Right ventricle myocardium superior (tissue), 1 donor: ENCODE data around the gene ENDOD1. TPM values are rescaled to one million over a fixed set of nuclear protein-coding genes. Genes with fewer than 3 reads are reported as not detected.
"Not testable (repeated sequence)": the region's sequence is repeated elsewhere in the genome, so short reads cannot be mapped to it uniquely, and the experiment has no call there.

ENCODE experiments used
- ATAC-seq: fragments of 200-7000 bp; cut with Tn5 transposase; one replicate; pipeline ENCODE4 v1.9.1; 2020; ENCODE audit warnings: mild to moderate bottlenecking; ENCODE audit not compliant: poor library complexity
- DNase-seq: peaks from one replicate; pipeline ENCODE4 v3.0.0-alpha.2; 2020
- intact Hi-C: fragments of 100-400 bp; cut with DNase I; formaldehyde crosslinking; loops from one replicate; pipeline ENCODE4 v1.11.2; 2022
- long read RNA-seq: library from polyadenylated mRNA; unstranded; transcript quantifications from one replicate; pipeline ENCODE4 v2.0.0, GENCODE V29; 2021
- total RNA-seq: library from RNA; stranded (reverse); fragmentation: NEBNext Ultra II Directional; extraction: Animal tissue kit (Norgen Biotek cat#: 25700); gene quantifications from one replicate; pipeline ENCODE4 v1.2.1, GENCODE V29; 2021
- donor health status: DM: no; HTN: yes; CAD: no; lungs with severe emphysema.

The ENDOD1 gene
- total RNA-seq, result 10.4 TPM
- long read RNA-seq, full-length matches to known transcripts, result 27 of 29 reads
- long read RNA-seq, partial matches to known transcripts, result 2 of 29 reads
- long read RNA-seq, other reads (novel, unspliced or antisense), result 0 of 29 reads

DNA sequence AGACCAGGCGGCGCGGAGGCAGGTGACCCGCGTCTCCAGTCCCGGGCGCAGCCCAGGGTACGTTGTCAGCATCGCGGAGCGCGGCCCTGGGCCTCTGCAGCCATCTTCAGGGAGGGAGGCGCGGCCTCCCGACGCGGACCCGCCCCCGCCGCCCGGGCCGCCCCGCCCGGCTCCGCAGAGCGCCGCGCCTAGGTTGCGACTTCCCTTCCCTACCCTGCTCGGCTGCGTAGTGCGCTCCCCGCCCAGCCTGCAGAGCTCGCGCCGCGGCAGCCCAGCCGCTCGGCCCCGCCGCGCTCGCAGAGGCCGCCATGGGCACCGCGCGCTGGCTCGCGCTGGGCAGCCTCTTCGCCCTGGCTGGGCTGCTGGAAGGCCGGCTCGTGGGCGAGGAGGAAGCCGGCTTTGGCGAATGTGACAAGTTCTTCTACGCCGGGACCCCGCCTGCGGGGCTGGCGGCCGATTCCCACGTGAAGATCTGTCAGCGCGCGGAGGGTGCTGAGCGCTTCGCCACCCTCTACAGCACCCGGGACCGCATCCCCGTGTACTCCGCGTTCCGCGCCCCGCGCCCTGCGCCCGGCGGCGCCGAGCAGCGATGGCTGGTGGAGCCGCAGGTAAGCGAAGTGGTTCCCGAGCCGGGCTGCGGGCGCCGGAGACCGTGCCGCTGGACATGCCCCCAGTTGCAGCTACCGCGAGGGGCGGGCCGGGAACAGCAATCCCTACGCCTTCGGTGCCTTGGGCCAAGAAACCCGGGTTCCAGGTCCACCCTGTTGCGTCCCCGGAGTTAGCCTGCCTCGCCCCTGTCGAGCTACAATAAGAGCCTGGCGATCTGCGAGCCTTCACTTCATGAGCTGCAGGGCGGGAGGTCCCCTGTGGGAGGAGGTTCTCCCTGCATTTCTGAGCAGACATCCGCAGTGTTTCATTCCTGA, at the start of gene ENDOD1:
Gene ENDOD1 (plus strand): TSS at position 227 of the 923 bp plus-strand sequence. CDS start 82 bp downstream, at position 309.
- DNase-seq (peak; percentile 92), ATAC-seq (peak; percentile 99)
- intact Hi-C loops, result no loop called here

GRCh38 chr11:95042239-95042638, 47.4 kb upstream of the ENDOD1 start:
- DNase-seq, result no peak
- intact Hi-C loops, result no loop called here

DNA sequence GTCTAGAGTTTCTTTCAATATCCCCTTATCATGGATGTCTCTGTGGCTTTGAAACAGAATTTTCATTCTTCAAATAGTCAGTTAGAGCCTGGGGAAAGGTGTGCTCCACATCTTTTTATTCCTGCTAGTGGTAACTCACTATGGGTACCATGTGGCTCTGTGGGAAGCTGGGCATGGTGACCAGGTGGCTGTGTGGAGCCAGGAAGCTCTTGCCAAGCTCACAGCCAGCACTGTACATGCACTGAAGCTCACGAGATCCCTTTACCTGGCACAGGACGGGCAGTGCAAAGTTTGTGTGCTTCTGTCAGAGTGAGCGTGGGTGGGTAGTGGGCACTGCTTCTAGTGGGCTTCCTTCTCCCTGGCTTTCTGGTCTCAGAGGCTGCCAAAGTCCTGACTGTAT, 46.7 kb upstream of the ENDOD1 start:
- intact Hi-C loops, result no loop called here
- no peak for ATAC-seq

More at GRCh38 chr11:95042239-95042638, 47.4 kb upstream of the ENDOD1 start:
- ATAC-seq, result no peak

GRCh38 chr11:95044010-95044409, 45.6 kb upstream of the ENDOD1 start:
- intact Hi-C loops, result no loop called here
- ATAC-seq, result no peak
- no peak for DNase-seq

More for the DNA sequence above, 46.7 kb upstream of the ENDOD1 start:
- DNase-seq, result no peak

DNA sequence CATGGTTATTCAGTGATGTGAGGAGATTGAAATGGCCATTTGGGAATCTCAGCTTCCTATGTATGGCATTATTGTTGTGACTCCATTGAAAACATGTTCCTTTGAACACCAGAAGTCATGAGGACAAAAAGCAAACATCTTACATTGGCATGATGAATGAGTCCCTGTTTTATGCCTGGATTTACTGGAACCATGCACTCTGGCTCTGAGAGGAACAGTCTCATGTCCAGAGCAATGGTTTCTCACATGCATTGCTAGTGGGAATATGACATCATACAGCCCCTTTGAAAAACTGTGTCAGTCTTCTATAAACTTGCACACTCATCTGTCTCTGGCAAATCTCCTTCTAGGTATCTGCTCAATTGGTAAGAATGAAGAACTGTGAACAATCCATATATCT, 43.8 kb upstream of the ENDOD1 start:
- no peak for ATAC-seq
- intact Hi-C loops, result no loop called here
- no peak for DNase-seq

- intact Hi-C loops, ATAC-seq: not testable (repeated sequence)
Measured at GRCh38 chr11:95049122-95049521, 40.5 kb upstream of the ENDOD1 start, which contains the start of gene KDM4F. TSS of gene KDM4F (plus strand) at chr11:95049422.

DNA sequence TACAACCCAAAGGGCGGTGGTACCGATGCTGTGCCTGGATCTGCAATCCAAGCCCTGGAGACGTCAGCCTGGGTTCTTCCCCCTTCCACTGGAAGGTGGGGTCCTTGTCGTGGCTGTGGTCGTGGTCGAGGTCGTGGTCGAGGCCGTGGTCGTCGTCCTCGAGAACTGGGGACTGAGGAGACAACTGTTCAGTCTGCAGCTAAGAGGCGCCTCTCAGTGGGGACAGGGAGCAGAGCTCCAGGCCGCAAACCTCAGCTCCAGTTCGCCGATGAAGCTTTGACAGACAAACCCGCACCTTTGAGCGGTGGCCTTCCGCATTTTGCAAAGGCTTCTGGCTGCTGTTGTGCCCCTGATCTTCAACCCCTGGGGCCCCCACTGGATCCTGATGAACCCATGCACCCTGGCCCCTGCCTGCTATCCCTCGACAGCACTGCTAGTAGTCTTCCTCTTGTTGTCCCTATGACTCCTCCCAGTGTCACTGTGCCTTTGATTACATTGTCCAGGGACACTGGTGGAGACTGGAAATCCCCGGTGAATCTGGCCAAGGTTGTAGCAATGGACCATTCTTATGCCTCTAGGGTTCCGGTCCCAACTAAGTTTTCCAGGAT, 38.9 kb upstream of the ENDOD1 start:
- intact Hi-C loops, result no loop called here
- ATAC-seq (no peak), DNase-seq (no peak)

More at GRCh38 chr11:95049122-95049521, 40.5 kb upstream of the ENDOD1 start, which contains the start of gene KDM4F:
- DNase-seq, result not testable (repeated sequence)

DNA sequence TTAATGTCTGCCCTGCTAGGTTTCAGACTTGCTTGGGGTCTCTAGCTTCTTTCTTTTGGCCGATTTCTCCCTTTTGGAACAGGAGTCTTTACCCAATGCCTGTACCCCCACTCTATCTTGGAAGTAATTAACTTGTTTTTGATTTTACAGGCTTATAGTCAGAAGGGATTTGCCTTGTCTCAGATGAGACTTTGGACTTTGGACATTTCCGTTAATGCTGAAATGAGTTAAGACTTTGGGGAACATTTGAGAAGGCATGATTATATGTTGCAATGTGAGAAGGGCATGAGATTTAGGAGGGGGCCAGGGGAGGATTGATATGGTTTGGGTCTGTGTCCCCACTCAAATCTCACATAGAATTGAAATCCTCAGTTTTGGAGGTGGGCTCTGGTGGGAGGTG, 35.3 kb upstream of the ENDOD1 start:
- no peak for DNase-seq

DNA sequence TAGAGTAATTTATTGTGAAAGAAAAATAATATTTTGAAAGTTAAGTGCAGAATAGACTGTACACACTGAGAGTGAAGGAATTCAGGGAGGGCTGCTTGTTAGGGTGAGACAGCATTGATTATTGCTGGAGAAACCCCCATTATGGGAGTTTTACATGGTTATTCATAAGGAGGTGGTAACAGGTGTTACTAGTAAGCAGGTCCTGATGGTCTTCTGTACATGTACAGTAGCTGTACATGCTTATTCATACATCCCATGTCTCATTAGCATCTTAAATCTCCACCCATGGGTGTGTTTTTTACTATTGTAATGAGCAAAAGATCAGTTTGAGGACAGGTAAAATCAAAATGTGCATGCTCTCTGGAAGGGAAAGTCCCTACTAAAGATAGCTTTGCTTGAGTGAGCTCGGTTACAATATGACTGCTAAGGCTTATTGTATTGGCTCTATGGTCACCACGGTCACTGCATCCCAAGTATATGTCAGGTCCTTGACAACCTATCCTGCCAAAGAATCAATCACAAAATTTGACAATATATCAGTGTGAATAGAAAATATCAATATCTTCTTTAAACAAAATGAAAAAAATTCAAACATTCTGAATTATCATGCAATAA, 34.3 kb upstream of the ENDOD1 start:
- ATAC-seq (no peak), DNase-seq (no peak)
- intact Hi-C loops, result no loop called here

More for the DNA sequence above, 35.3 kb upstream of the ENDOD1 start:
- intact Hi-C loops, result no loop called here
- ATAC-seq, result no peak

- intact Hi-C loops, result no loop called here
- ATAC-seq, result no peak
- no peak for DNase-seq
Measured at GRCh38 chr11:95057959-95058358, 31.7 kb upstream of the ENDOD1 start.

DNA sequence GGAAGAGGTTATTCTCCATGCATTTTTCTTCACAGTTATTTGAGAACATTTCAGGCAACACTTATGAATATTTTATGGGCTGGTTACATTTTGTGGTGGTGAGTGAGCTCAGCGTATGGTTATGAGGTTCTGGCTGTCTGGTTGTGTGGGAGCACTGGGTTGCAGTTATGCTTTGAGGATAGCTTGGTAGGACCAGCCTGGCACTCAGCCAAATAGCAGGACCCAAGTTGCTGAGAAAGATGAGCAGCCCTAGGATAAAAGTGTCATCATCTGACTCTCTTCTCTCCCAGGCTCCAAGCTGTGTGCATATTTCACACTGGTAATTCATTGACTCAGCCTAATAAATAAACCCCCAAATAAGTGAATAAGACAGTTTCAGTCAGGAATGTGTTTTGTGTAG, 31.0 kb upstream of the ENDOD1 start:
- intact Hi-C loops, result no loop called here
- DNase-seq (no peak), ATAC-seq (no peak)

- intact Hi-C loops, result no loop called here
- ATAC-seq, result no peak
Measured at GRCh38 chr11:95059046-95059445, 30.6 kb upstream of the ENDOD1 start.

DNA sequence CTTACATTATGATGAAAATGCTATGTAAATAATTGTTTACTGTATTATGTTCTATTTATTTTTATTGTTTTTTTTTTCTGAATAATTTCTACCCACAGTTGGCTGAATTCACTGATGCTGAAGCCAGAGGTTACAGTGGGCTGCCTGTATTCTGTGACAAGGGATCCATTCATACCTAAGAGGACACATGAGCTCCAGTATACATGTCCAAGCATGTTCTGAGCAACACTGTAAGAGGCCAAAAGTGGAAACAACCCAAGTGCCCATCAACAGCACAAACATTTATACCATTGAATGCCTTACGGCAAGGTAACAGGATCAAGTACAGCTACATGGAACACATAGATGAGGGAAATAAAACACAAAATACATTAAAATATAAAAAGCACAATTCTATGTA, 24.3 kb upstream of the ENDOD1 start:
- ATAC-seq, result no peak
- no peak for DNase-seq
- intact Hi-C loops, result loop anchor here (10.0 kb wide), 1 partner anchor 699 kb away; no protein-coding TSS in a partner anchor

More at GRCh38 chr11:95059046-95059445, 30.6 kb upstream of the ENDOD1 start:
- no peak for DNase-seq

GRCh38 chr11:95066716-95067038, 23.0 kb upstream of the ENDOD1 start, which contains the start of gene SRSF8:
TSS of gene SRSF8 (plus strand) at chr11:95066919. CDS start at chr11:95067227, 308 bp downstream.
- intact Hi-C loops, result loop anchor here (10.0 kb wide), 1 partner anchor 698 kb away; no protein-coding TSS in a partner anchor
- ATAC-seq (no peak), DNase-seq (no peak)

DNA sequence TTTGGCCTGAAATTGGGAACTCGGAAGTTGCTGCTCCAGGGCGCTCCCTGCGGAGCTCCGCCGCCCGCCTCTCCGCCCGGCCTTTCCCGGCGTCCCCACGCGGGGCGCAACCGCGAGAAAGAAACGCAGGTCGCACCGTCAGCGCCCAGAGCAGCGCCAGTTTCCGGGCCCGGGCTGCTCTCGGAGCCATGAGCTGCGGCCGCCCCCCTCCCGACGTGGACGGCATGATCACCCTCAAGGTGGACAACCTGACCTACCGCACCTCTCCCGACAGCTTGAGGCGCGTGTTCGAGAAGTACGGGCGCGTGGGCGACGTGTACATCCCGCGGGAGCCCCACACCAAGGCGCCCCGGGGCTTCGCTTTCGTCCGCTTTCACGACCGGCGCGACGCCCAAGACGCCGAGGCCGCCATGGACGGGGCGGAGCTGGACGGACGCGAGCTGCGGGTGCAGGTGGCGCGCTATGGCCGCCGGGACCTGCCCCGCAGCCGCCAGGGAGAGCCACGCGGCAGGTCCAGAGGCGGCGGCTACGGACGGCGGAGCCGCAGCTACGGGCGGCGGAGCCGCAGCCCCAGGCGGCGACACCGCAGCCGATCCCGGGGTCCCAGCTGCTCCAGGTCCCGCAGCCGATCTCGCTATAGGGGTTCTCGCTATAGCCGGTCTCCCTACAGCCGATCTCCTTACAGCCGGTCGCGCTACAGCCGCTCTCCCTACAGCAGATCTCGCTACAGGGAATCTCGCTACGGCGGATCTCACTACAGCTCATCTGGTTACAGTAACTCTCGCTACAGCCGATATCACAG, 22.4 kb upstream of the ENDOD1 start:
- DNase-seq (peak; percentile 92), ATAC-seq (peak; percentile 92)
- intact Hi-C loops, result loop anchor here (10.0 kb wide), 1 partner anchor 698 kb away; no protein-coding TSS in a partner anchor

DNA sequence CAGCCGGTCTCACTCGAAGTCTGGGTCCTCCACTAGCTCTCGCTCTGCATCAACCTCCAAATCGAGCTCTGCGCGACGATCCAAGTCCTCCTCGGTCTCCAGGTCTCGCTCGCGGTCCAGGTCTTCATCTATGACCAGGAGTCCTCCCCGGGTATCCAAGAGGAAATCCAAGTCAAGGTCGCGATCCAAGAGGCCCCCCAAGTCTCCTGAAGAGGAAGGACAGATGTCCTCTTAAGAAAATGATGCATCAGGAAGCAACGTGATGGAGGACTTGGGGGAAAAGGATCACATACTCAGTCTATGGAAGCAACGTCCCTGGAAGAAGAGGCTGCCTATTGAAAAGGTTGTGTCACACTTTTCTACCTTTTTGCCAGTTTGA, 21.8 kb upstream of the ENDOD1 start:
- ATAC-seq, result peak; percentile 1
- intact Hi-C loops, result loop anchor here (2.0 to 10.0 kb wide), 2 partner anchors 83 to 697 kb away; no protein-coding TSS in a partner anchor
- no peak for DNase-seq

- intact Hi-C loops, result loop anchor here (2.0 to 10.0 kb wide), 2 partner anchors 82 to 696 kb away; no protein-coding TSS in a partner anchor
- ATAC-seq, result peak; percentile 87
- DNase-seq, result peak; percentile 79
Measured at GRCh38 chr11:95068549-95068948, 21.1 kb upstream of the ENDOD1 start.

DNA sequence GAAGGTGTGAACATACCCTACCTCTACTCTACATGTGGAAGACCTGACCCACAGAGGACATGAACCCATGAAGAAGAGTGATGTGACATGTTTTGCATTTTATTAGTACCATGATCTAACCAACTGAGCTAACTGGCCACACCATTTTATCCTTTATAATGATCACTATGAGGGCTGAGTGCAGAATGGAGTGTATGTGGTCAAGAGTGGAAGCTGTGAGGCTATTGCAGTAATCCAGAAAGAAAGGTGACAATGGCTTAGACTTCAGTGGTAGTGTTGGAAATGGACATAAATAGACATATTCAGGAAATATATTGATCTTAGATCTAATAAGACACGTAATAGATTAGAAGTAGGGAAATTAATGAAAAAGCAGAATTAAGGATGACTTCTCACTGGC, 19.2 kb upstream of the ENDOD1 start:
- DNase-seq (no peak), ATAC-seq (no peak)
- intact Hi-C loops, result loop anchor here (10.0 kb wide), 1 partner anchor 634 kb away; no protein-coding TSS in a partner anchor
